ENCODE data around the gene ELAPOR2. TPM values are rescaled to one million over a fixed set of nuclear protein-coding genes. Genes with fewer than 3 reads are reported as not detected.
"Not testable (repeated sequence)": the region's sequence is repeated elsewhere in the genome, so short reads cannot be mapped to it uniquely, and the experiment has no call there.

Gene ELAPOR2
- total RNA-seq, 1 experiment from 2014 or later: 0.59 TPM

- DNase-seq (ENCODE audit: extremely low read depth, low read depth): not testable (repeated sequence)
These were observed 14.7 kb downstream of the ELAPOR2 start for GRCh38 chr7:87044713-87045112.

- not testable (repeated sequence) for DNase-seq (ENCODE audit: extremely low read depth, low read depth)
These were observed 17.9 kb downstream of the ELAPOR2 start for GRCh38 chr7:87041586-87041985.

GRCh38 chr7:87039691-87040299 lies 19.7 kb downstream of the ELAPOR2 start:
- DNase-seq (ENCODE audit: extremely low read depth, low read depth): not testable (repeated sequence)

GRCh38 chr7:87038993-87039690 lies 20.3 kb downstream of the ELAPOR2 start:
- no peak for DNase-seq (ENCODE audit: extremely low read depth, low read depth)

GRCh38 chr7:87036985-87037384 lies 22.5 kb downstream of the ELAPOR2 start:
- no peak for DNase-seq (ENCODE audit: extremely low read depth, low read depth)

GRCh38 chr7:87032604-87033339 lies 26.7 kb downstream of the ELAPOR2 start:
- no peak for DNase-seq (ENCODE audit: extremely low read depth, low read depth)

- DNase-seq (ENCODE audit: extremely low read depth, low read depth): no peak
These were observed 30.4 kb downstream of the ELAPOR2 start for GRCh38 chr7:87029078-87029477.

- DNase-seq (ENCODE audit: extremely low read depth, low read depth): no peak
These were observed 30.8 kb downstream of the ELAPOR2 start for GRCh38 chr7:87028636-87029035.

- no peak for DNase-seq (ENCODE audit: extremely low read depth, low read depth)
These were observed 31.6 kb downstream of the ELAPOR2 start for GRCh38 chr7:87027900-87028299.

- no peak for DNase-seq (ENCODE audit: extremely low read depth, low read depth)
These were observed 38.2 kb downstream of the ELAPOR2 start for GRCh38 chr7:87021285-87021684.

GRCh38 chr7:87016606-87017005 lies 42.8 kb downstream of the ELAPOR2 start:
- no peak for DNase-seq (ENCODE audit: extremely low read depth, low read depth)

GRCh38 chr7:87013840-87014190 lies 45.6 kb downstream of the ELAPOR2 start:
- DNase-seq (ENCODE audit: extremely low read depth, low read depth): no peak

- no peak for DNase-seq (ENCODE audit: extremely low read depth, low read depth)
These were observed 46.2 kb downstream of the ELAPOR2 start for GRCh38 chr7:87013136-87013839.

Other genes with a start within 250 kb of the ELAPOR2 start
- 75.8 and 97.0 TPM in 2 replicates for gene DMTF1, start 92.8 kb upstream of the ELAPOR2 start, total RNA-seq (2014; rRNA removed; shearing (Covaris generic))
- 30.2 and 33.3 TPM in 2 replicates for gene TMEM243, start 160.1 kb upstream of the ELAPOR2 start, total RNA-seq (2014; rRNA removed; shearing (Covaris generic))

Data from NCI-H460 (cell line).